Body of pancreas (tissue), 4 donors: Measurements from ENCODE around the gene TOP2A. TPM values are rescaled to one million over a fixed set of nuclear protein-coding genes. Genes with fewer than 3 reads are reported as not detected.
"Not testable (repeated sequence)": the region's sequence is repeated elsewhere in the genome, so short reads cannot be mapped to it uniquely, and the experiment has no call there.

Source experiments
- ATAC-seq: fragments of 150-250 bp; one replicate; pipeline ENCODE4 v1.9.1; 2016
- DNase-seq, 4 donors: peaks; one replicate each; pipeline ENCODE4 v3.0.0-alpha.2; 2019
- H3K27ac ChIP-seq, 4 donors: fragments of 200-600 bp; sonication (generic); 1 replicate in 3 of 4; 2 replicates in 1 of 4; pipeline versions ENCODE4 v1.5.1 to v1.6.1; 2016 to 2019; ENCODE audit warnings: mild to moderate bottlenecking in 1 of 4, mixed read lengths in 1 of 4, moderate library complexity in 1 of 4
- H3K27me3 ChIP-seq, 2 donors: fragments of 200-600 bp; sonication (generic); one replicate each; pipeline ENCODE4 v1.6.0; 2016; ENCODE audit warnings: mild to moderate bottlenecking in 1 of 2
- H3K36me3 ChIP-seq, 2 donors: fragments of 200-600 bp; sonication (generic); replicated peaks in 1 of 2; 2 replicates each; pipeline ENCODE4 v1.5.1; 2016; ENCODE audit warnings: low read depth in 2 of 2; ENCODE audit not compliant: insufficient read depth in 1 of 2
- H3K4me1 ChIP-seq: fragments of 200-600 bp; sonication (generic); one replicate; pipeline ENCODE4 v1.6.0; 2016
- H3K4me3 ChIP-seq, 2 donors: fragments of 200-600 bp; sonication (generic); 1 replicate in 1 of 2; 2 replicates in 1 of 2; pipeline ENCODE4 v1.5.1; 2016 to 2019
- H3K9me3 ChIP-seq, 3 donors: fragments of 200-600 bp; sonication (generic); 1 replicate in 2 of 3; 2 replicates in 1 of 3; pipeline ENCODE4 v1.5.1; 2016
- POLR2A ChIP-seq, 3 donors: fragments of 450-650 bp; IDR thresholded peaks; one replicate each; pipeline ENCODE4 v1.6.1; 2016; ENCODE audit warnings: antibody characterized with exemption in 3 of 3, mild to moderate bottlenecking in 2 of 3
- WGBS, 2 donors: methylation state at CpG; one replicate each; pipeline ENCODE4 v1.1.5; 2017; 5-methylcytosine and 5-hydroxymethylcytosine counted together
- intact Hi-C: fragments of 100-400 bp; cut with DNase I; formaldehyde crosslinking; loops from one replicate; pipeline ENCODE4 v1.15.1; 2023
- total RNA-seq, 2 donors: library from RNA; depleted of rRNA; stranded (reverse); fragments of >200 nt; gene quantifications; one replicate each; pipeline ENCODE4 v1.1.0, GENCODE V29; 2016
- TF ChIP-seq, protein P1 (sequence below), 7 experiments: fragments of 450-650 bp in 4 of 7; fragments of 200-600 bp in 3 of 7; sonication (generic) in 3 of 7; IDR thresholded peaks; one replicate each; pipeline ENCODE4 v1.5.1; 2016 to 2019; ENCODE audit warnings: antibody characterized with exemption in 7 of 7

Gene TOP2A
- total RNA-seq, 2 donors from 2014 or later, result 0.33 TPM; not detected in 1

DNA sequence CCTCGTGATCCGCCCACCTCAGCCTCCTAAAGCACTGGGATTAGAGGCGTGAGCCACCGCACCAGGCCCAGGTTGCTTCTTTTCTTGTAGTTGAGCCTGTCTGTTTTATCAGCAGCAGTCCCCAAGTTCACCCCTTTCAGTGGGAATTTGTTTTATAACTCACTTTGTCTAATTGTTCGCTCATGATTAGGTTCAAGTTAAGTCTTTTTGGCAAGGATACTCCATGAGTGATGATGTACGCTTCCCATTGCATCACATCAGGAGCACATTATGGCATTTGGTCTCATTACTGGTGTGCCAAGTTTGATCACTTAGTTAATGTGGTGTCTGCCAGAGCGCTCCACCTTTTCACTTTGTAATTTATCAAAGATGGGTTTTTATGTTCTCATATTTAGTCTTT is 38.7 kb downstream of the TOP2A start:
- no peak for ATAC-seq
- H3K4me1 ChIP-seq, result no peaks in the 10 kb centered on the region
- H3K27ac ChIP-seq, result no peak overlapping the region
- H3K4me3 ChIP-seq, result no peak overlapping the region
- intact Hi-C loops, result no loop called here
- 80 to 83% methylated on average over 7 of the region's 7 CpGs for WGBS, 2 donors
- no peaks in the 10 kb centered on the region for H3K9me3 ChIP-seq
- no peaks in the 10 kb centered on the region for H3K36me3 ChIP-seq
- no peak for DNase-seq
- no peak for TF ChIP-seq POLR2A (IDR thresholded peaks at IDR 0.05)
- TF ChIP-seq, protein P1, sequence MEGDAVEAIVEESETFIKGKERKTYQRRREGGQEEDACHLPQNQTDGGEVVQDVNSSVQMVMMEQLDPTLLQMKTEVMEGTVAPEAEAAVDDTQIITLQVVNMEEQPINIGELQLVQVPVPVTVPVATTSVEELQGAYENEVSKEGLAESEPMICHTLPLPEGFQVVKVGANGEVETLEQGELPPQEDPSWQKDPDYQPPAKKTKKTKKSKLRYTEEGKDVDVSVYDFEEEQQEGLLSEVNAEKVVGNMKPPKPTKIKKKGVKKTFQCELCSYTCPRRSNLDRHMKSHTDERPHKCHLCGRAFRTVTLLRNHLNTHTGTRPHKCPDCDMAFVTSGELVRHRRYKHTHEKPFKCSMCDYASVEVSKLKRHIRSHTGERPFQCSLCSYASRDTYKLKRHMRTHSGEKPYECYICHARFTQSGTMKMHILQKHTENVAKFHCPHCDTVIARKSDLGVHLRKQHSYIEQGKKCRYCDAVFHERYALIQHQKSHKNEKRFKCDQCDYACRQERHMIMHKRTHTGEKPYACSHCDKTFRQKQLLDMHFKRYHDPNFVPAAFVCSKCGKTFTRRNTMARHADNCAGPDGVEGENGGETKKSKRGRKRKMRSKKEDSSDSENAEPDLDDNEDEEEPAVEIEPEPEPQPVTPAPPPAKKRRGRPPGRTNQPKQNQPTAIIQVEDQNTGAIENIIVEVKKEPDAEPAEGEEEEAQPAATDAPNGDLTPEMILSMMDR (IDR thresholded peaks at IDR 0.05), result no peak
- H3K27me3 ChIP-seq, result no peaks in the 10 kb centered on the region

DNA sequence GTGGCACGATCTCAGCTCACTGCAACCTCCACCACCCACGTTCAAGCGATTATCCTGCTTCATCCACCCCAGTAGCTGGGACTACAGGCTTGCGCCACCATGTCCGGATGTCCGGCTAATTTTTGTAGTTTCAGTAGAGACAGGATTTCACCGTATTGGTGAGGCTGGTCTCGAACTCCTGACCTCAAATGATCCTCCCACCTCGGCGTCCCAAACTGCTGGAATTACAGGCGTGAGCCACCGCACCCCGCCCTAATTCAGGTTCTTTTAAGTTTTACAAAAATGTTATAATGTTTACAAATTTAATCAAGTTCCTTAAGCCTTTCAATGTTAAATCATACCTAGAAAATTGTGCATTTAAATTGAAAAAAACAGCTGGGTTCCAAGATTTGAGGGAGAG is 39.9 kb downstream of the TOP2A start:
- ATAC-seq (no peak), DNase-seq (no peak)
- WGBS, 2 donors, result 78 to 84% methylated on average over 13 of the region's 13 CpGs
- Histone ChIP-seq H3K27me3 (no peaks in the 10 kb centered on the region), H3K4me1 (no peaks in the 10 kb centered on the region), H3K36me3 (no peaks in the 10 kb centered on the region), H3K9me3 (no peaks in the 10 kb centered on the region), H3K27ac (no peak overlapping the region), H3K4me3 (no peak overlapping the region)
- TF ChIP-seq POLR2A (IDR thresholded peaks at IDR 0.05), result no peak
- TF ChIP-seq, protein P1 (IDR thresholded peaks at IDR 0.05), result no peak
- intact Hi-C loops, result no loop called here

DNA sequence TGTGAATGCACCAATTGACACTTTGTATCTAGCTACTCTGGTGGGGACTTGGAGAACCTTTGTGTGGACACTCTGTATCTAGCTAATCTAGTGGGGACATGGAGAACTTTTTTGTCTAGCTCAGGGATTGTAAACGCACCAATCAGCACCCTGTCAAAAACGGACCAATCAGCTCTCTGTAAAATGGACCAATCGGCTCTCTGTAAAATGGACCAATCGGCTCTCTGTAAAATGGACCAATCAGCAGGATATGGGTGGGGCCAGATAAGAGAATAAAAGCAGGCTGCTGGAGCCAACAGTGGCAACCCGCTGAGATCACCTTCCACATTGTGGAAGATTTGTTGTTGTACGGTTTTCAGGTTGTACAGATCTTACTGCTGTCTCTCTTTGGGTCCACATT is 41.2 kb downstream of the TOP2A start:
- H3K4me3 ChIP-seq, DNase-seq, H3K9me3 ChIP-seq, H3K27me3 ChIP-seq, ATAC-seq, H3K27ac ChIP-seq, H3K36me3 ChIP-seq, H3K4me1 ChIP-seq, intact Hi-C loops: not testable (repeated sequence)
- 44 to 64% methylated on average over 2 to 6 of the region's 6 CpGs for WGBS, 2 donors

DNA sequence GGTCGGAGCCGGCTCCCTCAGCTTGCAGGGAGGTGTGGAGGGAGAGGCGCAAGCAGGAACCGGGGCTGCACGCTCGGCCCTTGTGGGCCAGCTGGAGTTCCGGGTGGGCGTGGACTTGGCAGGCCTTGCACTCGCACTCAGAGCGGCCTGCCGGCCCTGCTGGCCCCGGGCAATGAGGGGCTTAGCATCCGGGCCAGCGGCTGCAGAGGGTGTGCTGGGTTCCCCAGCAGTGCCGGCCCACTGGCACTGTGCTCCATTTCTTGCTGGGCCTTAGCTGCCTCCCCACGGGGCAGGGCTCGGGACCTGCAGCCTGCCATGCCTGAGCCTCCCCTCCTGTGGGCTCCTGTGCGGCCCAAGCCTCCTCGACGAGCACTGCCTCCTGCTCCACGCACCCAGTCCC is 41.9 kb downstream of the TOP2A start:
- H3K9me3 ChIP-seq, DNase-seq, H3K27me3 ChIP-seq, H3K4me3 ChIP-seq, intact Hi-C loops, H3K4me1 ChIP-seq, H3K36me3 ChIP-seq, ATAC-seq, H3K27ac ChIP-seq: not testable (repeated sequence)
- 78% methylated on average over 21 of the region's 21 CpGs; no CpG with 5 or more reads in 1 of the 2 donors for WGBS, 2 donors

DNA sequence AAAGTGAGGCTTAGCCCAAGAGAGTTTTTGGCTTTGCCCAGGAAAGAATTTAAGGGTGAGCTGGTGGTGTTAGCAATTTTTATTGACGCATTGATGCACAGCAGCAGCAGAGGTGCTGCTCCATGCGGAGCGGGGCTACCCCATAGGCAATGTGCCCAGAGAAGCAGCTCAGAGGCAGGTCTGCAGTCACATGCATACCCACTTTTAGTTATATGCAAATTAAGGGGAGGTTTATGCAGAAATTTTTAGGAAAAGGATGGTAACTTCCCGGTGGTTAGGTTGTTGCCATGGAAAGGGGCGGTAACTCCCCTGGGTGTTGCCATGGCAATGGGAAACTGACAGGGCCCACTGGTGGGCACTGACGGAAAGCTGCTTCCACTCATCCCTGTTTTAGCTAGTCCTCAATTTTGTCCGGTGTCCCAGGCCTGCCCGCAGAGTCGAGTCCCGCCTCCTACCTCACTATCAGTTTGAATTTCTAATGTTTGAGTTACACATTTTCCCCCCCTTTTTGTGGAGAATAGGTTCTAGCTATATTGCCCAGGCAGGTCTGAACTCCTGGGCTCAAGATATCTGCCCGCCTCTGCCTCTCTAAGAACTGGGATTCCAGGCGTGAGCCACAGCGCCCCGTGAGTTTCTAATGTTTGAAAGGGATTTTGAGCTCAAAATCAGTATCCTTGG is 42.7 kb downstream of the TOP2A start:
- Histone ChIP-seq H3K36me3 (no peaks in the 10 kb centered on the region), H3K9me3 (no peaks in the 10 kb centered on the region), H3K4me3 (no peak overlapping the region), H3K27me3 (no peaks in the 10 kb centered on the region), H3K27ac (no peak overlapping the region), H3K4me1 (no peaks in the 10 kb centered on the region)
- WGBS, 2 donors, result 76 to 82% methylated on average over 10 to 14 of the region's 14 CpGs
- DNase-seq, result no peak
- ATAC-seq, result no peak
- intact Hi-C loops, result no loop called here
- TF ChIP-seq POLR2A (IDR thresholded peaks at IDR 0.05), result no peak
- TF ChIP-seq, protein P1 (IDR thresholded peaks at IDR 0.05), result no peak

DNA sequence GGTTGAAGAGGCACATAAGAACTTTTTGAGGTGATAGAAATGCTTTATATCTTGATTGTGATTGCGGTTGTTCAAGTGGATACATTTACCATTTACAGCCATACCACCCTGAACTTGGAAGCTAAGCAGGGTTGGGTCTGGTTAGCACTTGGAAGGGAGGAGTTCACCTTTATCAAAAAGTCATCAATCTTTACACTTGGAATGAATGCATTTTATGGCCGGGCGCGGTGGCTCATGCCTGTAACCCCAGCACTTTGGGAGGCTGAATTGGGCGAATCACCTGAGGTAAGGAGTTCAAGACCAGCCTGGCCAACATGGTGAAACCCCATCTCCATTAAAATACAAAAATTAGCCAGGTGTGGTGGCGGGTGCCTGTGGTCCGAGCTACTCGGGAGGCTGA is 43.7 kb downstream of the TOP2A start:
- no peaks in the 10 kb centered on the region for H3K27me3 ChIP-seq
- no peaks in the 10 kb centered on the region for H3K9me3 ChIP-seq
- no peaks in the 10 kb centered on the region for H3K36me3 ChIP-seq
- ATAC-seq (no peak), DNase-seq (no peak)
- WGBS, 2 donors, result 63 to 65% methylated on average over 8 of the region's 8 CpGs
- no peaks in the 10 kb centered on the region for H3K4me1 ChIP-seq
- TF ChIP-seq, protein P1 (IDR thresholded peaks at IDR 0.05), result no peak
- no peak for TF ChIP-seq POLR2A (IDR thresholded peaks at IDR 0.05)
- intact Hi-C loops, result no loop called here
- H3K4me3 ChIP-seq, result no peak overlapping the region
- H3K27ac ChIP-seq, result no peak overlapping the region
